ELF-1 (cell line): ENCODE measurements around the gene YTHDC1.
"Not testable (repeated sequence)": the region's sequence is repeated elsewhere in the genome, so short reads cannot be mapped to it uniquely, and the experiment has no call there.

ENCODE experiments used
- DNase-seq: peaks from one replicate; pipeline ENCODE4 v3.0.0-alpha.2; 2016; ENCODE audit warnings: low read depth, low spot score

The YTHDC1 gene

DNA sequence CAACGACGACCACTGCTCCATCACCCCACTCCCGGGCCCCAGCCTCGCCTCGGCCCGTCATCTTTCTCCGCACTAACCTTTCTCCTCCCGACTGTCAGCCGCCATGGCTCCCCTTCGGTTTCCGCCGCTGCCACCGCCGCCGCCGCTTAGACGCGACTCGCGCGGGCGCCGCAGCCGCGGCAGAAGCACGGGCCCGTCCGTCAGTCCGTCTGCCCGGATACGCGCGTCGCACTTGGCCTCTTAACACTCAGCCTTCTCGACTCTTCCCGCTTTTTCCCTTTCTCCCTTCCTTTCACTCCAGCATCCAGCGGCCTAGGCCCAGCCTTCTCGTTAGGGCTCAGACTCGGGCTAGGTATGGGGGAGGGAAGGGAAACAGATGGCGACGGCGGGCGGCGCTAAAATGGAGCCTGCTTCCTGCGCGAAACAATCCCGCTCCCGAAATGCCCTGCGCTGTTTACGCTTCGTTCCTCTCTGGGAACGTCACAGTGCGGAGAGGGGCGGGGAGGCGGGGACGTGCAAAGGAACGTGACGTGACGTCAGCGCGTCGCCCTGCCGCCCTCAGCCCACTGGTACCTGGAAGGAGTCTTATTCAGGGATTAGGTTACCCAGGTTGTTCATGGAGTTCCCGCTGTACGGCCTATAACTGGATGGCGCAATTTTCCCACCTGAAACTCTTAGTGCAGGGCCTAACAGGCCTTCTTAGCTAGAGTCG, at the start of gene YTHDC1:
TSS of gene YTHDC1 (minus strand) at position 442 of the 712 bp plus-strand sequence. CDS start at position 105, 337 bp downstream.
- DNase-seq: peak; percentile 99

GRCh38 chr4:68399306-68399705, 49.4 kb upstream of the YTHDC1 start:
- DNase-seq: no peak

DNA sequence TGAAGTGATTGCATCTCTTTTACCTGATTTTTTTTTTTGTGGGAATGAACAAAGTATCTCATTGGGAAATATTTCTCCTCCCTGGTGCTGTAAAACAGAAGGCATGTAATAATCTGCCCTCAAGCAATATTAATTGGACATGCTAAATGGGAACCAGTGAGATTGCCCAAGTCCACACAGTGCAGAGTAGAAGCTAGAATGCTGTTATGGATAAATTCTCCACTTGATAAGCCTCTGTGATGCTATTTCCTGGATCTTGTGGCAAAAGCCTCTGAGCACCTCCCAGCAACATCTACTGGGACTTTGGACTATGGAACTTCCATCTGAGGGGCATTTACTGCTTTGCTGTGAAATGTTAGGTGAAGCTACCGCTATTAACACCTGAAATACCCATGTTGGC, 46.9 kb upstream of the YTHDC1 start:
- DNase-seq: no peak

- DNase-seq: no peak
Measured at GRCh38 chr4:68391436-68391835, 41.5 kb upstream of the YTHDC1 start.

DNA sequence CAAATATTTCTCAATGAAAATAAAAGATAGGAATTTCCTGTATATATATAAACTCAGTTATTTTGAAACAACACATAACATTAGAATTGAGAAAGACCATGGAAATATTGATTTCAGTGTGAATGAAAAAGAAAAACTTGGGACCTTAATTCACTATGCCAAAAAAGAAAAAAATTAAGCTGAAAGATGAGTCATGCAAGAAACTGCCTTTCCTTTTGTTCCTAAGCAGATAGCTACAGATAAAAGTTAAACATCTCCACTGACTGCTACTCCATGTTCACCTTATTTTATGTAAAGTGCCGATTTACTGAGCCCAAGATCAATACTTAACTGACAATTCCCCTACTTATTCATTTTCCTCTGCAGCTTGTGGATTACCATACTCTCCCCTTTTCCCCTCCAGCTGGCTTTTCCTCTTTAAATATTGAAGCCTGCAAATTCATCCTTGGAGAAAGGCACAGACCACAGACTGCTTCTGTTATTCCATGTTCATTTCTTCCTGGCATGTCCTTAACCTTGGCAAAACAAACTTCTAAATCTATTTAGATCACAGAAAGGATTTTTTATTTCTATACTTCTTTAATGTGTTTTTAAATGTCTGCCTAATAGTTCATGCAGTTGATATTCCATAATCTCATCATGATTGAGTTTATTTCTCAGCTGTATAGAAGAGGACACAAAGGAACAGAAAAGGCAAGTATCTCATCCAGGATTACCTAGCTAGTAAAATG, 40.5 kb upstream of the YTHDC1 start:
- DNase-seq: no peak

GRCh38 chr4:68389386-68389913, 39.6 kb upstream of the YTHDC1 start:
- not testable (repeated sequence) for DNase-seq

DNA sequence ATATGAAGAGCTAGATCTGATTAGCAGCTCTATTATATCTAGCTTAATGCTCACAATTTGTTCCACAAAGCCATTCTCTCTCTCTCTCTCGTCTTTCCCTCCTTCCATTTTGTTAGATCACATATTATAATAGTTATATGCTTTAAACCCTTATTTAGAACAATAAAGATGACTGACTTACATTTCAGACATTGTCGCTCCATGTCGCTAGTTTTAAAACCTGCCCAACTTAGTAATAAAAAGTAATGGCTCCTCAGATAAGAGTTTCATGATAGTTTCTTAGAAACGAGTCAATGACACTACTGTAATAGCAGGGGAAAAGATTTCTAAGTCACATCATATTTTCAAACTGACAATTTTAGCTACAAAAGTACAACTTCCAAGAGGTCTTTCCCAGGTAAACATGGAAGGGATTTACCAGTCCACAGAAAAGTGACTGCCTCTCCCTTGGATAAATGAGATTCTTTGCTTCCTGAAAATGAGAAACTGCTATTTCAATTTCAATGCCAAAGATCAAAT, 38.5 kb upstream of the YTHDC1 start:
- no peak for DNase-seq

- DNase-seq: no peak
Measured at GRCh38 chr4:68385267-68385666, 35.4 kb upstream of the YTHDC1 start.

- no peak for DNase-seq
Measured at GRCh38 chr4:68383115-68383514, 33.2 kb upstream of the YTHDC1 start.

DNA sequence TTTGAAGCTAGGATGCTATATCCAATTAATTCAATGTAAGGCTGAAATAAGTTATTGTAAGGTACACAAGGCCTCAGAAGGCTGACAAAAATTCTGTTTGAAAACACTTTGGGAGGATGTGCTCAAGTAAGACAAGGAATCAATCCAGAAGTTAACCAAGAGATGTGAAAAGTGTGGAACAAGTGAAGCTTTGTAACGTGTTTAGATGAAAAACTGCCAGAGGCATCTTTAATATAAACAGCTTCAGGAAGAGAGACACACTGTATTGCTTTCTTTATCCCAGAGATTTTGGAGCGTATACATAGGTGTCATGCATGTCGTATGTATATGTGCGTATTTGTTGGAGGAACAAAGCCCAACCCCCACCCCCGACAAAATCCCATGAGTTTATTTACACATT, 28.3 kb upstream of the YTHDC1 start:
- no peak for DNase-seq

GRCh38 chr4:68375667-68376559, 26.0 kb upstream of the YTHDC1 start:
- DNase-seq: peak; percentile 40

DNA sequence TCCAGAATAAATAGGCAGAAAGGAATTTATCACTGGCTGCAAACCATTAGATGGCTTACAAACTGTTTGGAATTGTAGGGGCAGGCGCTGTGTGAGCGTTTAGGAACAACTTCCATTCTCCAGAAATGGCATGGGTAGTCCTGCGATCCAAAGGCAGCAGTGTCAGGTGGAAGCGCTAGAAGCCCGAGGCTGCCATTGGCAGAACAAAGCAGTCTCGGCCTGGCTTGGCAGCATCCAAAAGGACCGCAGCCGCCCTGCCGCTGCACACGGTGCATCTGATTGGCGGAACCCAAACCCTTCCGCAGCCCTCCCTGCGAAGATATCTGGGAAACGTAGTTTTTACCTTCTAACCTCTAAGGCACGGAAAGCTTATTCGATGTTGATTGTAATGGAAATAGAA, 23.6 kb upstream of the YTHDC1 start:
- DNase-seq: peak; percentile 85

GRCh38 chr4:68372588-68372987, 22.7 kb upstream of the YTHDC1 start:
- no peak for DNase-seq

- no peak for DNase-seq
Measured at GRCh38 chr4:68369142-68369805, 19.4 kb upstream of the YTHDC1 start.

- DNase-seq: no peak
Measured at GRCh38 chr4:68368691-68369131, 18.8 kb upstream of the YTHDC1 start.

DNA sequence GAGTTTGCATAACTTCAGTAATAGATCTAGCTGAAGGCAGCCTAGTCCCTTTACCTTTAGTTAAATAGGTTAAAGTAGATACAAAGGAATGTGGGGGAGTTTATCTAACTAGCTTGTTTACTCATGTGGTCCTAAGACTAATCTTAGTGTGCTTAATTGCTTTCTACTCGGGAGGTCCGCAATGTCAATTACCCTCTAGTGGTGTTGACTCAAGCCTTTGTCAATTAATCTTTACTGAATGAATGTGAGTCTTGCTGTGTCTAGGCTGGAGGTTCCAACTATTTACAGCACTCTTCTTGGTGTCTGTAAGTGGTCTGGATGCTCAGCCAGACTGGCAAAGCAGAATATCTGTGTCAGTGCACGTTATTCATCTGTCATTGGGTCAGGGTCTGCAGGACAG, 17.9 kb upstream of the YTHDC1 start:
- DNase-seq: no peak

GRCh38 chr4:68366600-68366999, 16.7 kb upstream of the YTHDC1 start:
- DNase-seq: no peak

DNA sequence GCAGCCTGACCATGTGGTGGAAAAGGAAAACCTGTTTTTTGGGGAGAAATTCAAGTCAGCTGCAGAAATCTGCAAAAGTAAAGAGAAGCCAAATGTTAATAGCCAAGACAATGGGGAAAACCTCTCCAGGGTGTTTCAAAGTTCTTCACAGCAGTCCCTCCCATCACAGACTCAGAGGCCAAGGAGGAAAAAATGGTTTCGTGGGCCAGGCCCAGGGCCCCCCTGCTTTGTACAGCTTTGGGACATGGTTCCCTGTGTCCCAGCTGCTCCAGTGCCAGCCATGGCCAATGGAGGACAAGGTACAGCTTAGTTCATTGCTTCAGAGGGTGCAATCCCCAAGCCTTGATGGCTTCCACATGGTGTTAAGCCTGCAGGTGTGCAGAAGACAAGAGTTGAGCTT, 15.2 kb upstream of the YTHDC1 start:
- DNase-seq: no peak

- DNase-seq: peak; percentile 32
Measured at GRCh38 chr4:68361146-68361589, 11.3 kb upstream of the YTHDC1 start.

- no peak for DNase-seq
Measured at GRCh38 chr4:68360231-68360968, 10.5 kb upstream of the YTHDC1 start.
